ENCODE results near the gene DELE1.

DNA sequence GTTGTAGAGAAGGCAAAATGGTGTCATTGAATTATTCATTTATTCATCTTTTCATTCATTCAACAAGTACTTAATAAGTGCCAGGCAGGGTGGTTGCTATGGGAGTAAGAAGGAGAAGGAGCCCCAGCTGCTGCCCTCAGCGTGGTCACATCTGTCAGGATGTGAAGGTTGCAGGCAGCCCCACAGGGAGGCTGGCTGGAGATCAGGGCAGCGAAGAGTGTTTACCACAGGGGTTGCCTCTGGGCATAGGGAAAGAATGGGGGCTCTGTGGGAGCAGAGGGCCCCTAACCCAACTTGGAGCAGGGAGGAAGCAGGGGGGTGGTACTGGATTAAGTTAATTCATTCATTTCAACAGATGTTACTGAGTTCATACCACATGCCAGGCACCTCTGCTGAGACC lies 28.3 kb downstream of the DELE1 start:
- TF ChIP-seq, protein P1, sequence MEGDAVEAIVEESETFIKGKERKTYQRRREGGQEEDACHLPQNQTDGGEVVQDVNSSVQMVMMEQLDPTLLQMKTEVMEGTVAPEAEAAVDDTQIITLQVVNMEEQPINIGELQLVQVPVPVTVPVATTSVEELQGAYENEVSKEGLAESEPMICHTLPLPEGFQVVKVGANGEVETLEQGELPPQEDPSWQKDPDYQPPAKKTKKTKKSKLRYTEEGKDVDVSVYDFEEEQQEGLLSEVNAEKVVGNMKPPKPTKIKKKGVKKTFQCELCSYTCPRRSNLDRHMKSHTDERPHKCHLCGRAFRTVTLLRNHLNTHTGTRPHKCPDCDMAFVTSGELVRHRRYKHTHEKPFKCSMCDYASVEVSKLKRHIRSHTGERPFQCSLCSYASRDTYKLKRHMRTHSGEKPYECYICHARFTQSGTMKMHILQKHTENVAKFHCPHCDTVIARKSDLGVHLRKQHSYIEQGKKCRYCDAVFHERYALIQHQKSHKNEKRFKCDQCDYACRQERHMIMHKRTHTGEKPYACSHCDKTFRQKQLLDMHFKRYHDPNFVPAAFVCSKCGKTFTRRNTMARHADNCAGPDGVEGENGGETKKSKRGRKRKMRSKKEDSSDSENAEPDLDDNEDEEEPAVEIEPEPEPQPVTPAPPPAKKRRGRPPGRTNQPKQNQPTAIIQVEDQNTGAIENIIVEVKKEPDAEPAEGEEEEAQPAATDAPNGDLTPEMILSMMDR (IDR thresholded peaks at IDR 0.05): no peak
- TF ChIP-seq POLR2A (IDR thresholded peaks at IDR 0.05): no peak
